Neural progenitor cell (in vitro differentiated cells): ENCODE results near the gene EN2.

Source experiments
- EZH2phosphoT487 ChIP-seq: fragments of 200-600 bp; sonication (generic); IDR thresholded peaks from 2 replicates; pipeline ENCODE4 v1.6.1; 2017; ENCODE audit warnings: antibody characterized with exemption
- TF ChIP-seq, protein P1 (sequence below): fragments of 200-600 bp; sonication (generic); IDR thresholded peaks from 2 replicates; pipeline ENCODE4 v1.5.1; 2017; ENCODE audit warnings: antibody characterized with exemption, mild to moderate bottlenecking

DNA sequence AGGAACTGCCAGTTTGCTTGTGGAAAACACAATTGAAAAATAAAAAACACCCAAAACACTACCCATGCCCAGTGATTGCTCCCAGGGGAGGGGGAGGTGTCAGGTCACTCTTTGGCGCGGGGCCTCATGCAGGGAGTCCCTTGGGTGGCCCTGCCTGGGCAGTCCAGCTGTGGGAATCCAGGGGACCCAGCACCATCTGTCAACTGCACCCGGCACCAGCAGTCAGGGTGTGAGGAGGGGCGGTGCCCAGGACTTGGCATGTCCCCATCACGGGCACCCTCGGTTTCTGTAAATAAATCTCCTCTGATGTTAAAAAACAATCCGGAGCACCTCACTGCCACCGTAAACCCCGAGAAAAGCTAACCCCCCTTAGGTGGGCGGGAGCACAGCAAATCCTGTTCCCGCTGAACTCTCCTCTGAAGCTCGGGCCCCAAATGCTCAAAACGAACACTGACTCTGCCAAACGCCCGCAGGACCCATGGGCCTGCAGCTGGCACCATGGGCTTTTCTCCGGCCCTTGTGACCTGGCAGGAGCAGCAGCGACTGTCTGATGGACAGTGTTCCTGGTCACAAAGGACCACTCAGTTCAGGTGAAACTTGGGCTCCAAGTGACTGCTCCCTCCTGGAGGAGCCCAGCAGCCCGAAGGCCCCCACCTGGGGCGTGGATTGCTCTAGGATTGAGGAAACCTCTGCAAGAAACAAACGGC is 18.5 kb upstream of the EN2 start:
- TF ChIP-seq, protein P1, sequence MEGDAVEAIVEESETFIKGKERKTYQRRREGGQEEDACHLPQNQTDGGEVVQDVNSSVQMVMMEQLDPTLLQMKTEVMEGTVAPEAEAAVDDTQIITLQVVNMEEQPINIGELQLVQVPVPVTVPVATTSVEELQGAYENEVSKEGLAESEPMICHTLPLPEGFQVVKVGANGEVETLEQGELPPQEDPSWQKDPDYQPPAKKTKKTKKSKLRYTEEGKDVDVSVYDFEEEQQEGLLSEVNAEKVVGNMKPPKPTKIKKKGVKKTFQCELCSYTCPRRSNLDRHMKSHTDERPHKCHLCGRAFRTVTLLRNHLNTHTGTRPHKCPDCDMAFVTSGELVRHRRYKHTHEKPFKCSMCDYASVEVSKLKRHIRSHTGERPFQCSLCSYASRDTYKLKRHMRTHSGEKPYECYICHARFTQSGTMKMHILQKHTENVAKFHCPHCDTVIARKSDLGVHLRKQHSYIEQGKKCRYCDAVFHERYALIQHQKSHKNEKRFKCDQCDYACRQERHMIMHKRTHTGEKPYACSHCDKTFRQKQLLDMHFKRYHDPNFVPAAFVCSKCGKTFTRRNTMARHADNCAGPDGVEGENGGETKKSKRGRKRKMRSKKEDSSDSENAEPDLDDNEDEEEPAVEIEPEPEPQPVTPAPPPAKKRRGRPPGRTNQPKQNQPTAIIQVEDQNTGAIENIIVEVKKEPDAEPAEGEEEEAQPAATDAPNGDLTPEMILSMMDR: no peak
- TF ChIP-seq EZH2phosphoT487: no peak
